Muscle layer of colon (tissue), 2 donors: ENCODE data around the gene THSD7B.

ENCODE experiments used
- H3K27ac ChIP-seq: one replicate; pipeline ENCODE4 v1.7.0; 2013; ENCODE audit warnings: low read depth, mild to moderate bottlenecking, low read length, moderate library complexity
- H3K27me3 ChIP-seq, 2 donors: one replicate each; pipeline ENCODE4 v1.7.0; 2013; ENCODE audit warnings: low read length in 2 of 2, mild to moderate bottlenecking in 2 of 2; ENCODE audit not compliant: insufficient read depth in 2 of 2, control insufficient read depth in 1 of 2
- H3K36me3 ChIP-seq: one replicate; pipeline ENCODE4 v1.7.0; 2013; ENCODE audit warnings: mild to moderate bottlenecking, low read length; ENCODE audit not compliant: insufficient read depth
- H3K4me1 ChIP-seq: one replicate; pipeline ENCODE4 v1.7.0; 2013; ENCODE audit warnings: mild to moderate bottlenecking, low read length; ENCODE audit not compliant: insufficient read depth
- H3K4me3 ChIP-seq, 2 donors: one replicate each; pipeline ENCODE4 v1.7.0; 2013; ENCODE audit warnings: low read length in 2 of 2, low read depth in 1 of 2, mild to moderate bottlenecking in 1 of 2, moderate library complexity in 1 of 2
- H3K9ac ChIP-seq: one replicate; pipeline ENCODE4 v1.7.0; 2013; ENCODE audit warnings: low read length
- H3K9me3 ChIP-seq: one replicate; pipeline ENCODE4 v1.7.0; 2013; ENCODE audit warnings: mild to moderate bottlenecking, low read length
- donor health status: abdominal sarcoma.
- donor health status: Adenocarcinoma of cecum.

Gene THSD7B

GRCh38 chr2:137590102-137590501 is 824.8 kb downstream of the THSD7B start:
- H3K9me3 ChIP-seq = no peaks in the 10 kb centered on the region
- H3K27me3 ChIP-seq = no peaks in the 10 kb centered on the region
- H3K4me1 ChIP-seq = no peaks in the 10 kb centered on the region
- no peak overlapping the region for H3K9ac ChIP-seq
- no peak overlapping the region for H3K4me3 ChIP-seq
- H3K27ac ChIP-seq = no peak overlapping the region
- no peaks in the 10 kb centered on the region for H3K36me3 ChIP-seq

GRCh38 chr2:137607722-137608318 is 842.5 kb downstream of the THSD7B start:
- H3K4me3 ChIP-seq = no peak overlapping the region

GRCh38 chr2:137638932-137639331 is 873.6 kb downstream of the THSD7B start:
- Histone ChIP-seq H3K36me3 (no peaks in the 10 kb centered on the region), H3K4me1 (no peaks in the 10 kb centered on the region), H3K9ac (no peak overlapping the region), H3K27me3 (no peaks in the 10 kb centered on the region), H3K4me3 (no peak overlapping the region), H3K9me3 (no peaks in the 10 kb centered on the region), H3K27ac (no peak overlapping the region)

More at GRCh38 chr2:137607722-137608318, 842.5 kb downstream of the THSD7B start:
- no peak overlapping the region for H3K9ac ChIP-seq
- no peaks in the 10 kb centered on the region for H3K4me1 ChIP-seq
- H3K27ac ChIP-seq = no peak overlapping the region
- no peaks in the 10 kb centered on the region for H3K36me3 ChIP-seq
- no peaks in the 10 kb centered on the region for H3K9me3 ChIP-seq
- H3K27me3 ChIP-seq = no peaks in the 10 kb centered on the region

- no peaks in the 10 kb centered on the region for H3K36me3 ChIP-seq
- no peaks in the 10 kb centered on the region for H3K4me1 ChIP-seq
- no peak overlapping the region for H3K9ac ChIP-seq
- H3K27me3 ChIP-seq = no peaks in the 10 kb centered on the region
- H3K27ac ChIP-seq = no peak overlapping the region
- no peak overlapping the region for H3K4me3 ChIP-seq
- no peaks in the 10 kb centered on the region for H3K9me3 ChIP-seq
Observed at GRCh38 chr2:137644731-137645130, 879.4 kb downstream of the THSD7B start.

- no peaks in the 10 kb centered on the region for H3K9me3 ChIP-seq
- H3K27me3 ChIP-seq = no peaks in the 10 kb centered on the region
- no peaks in the 10 kb centered on the region for H3K4me1 ChIP-seq
- no peak overlapping the region for H3K4me3 ChIP-seq
- no peak overlapping the region for H3K9ac ChIP-seq
- H3K27ac ChIP-seq = no peak overlapping the region
- no peaks in the 10 kb centered on the region for H3K36me3 ChIP-seq
Observed at GRCh38 chr2:137654046-137654445, 888.7 kb downstream of the THSD7B start.

DNA sequence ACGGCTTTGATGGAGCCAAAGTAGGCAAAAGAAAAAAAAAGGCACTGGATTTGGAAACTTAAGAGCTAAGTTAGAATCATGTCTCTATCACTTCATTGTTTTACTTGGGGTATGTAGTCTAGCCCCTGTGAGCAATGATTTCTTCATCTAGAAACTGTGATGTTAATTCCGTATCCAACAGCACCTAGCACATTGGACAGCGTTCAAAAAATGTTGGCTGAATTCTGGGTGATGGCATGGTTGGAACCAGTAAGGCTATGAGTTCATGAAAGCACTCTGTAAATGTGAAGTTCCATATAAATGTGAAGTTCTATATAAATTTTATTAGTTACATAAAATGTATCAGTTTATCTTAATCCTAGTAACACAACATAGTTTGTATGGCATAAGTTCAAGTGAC is 890.5 kb downstream of the THSD7B start:
- H3K36me3 ChIP-seq = no peaks in the 10 kb centered on the region
- H3K9ac ChIP-seq = no peak overlapping the region
- H3K27me3 ChIP-seq = no peaks in the 10 kb centered on the region
- H3K9me3 ChIP-seq = no peaks in the 10 kb centered on the region
- no peak overlapping the region for H3K4me3 ChIP-seq
- H3K4me1 ChIP-seq = no peaks in the 10 kb centered on the region
- H3K27ac ChIP-seq = no peak overlapping the region

DNA sequence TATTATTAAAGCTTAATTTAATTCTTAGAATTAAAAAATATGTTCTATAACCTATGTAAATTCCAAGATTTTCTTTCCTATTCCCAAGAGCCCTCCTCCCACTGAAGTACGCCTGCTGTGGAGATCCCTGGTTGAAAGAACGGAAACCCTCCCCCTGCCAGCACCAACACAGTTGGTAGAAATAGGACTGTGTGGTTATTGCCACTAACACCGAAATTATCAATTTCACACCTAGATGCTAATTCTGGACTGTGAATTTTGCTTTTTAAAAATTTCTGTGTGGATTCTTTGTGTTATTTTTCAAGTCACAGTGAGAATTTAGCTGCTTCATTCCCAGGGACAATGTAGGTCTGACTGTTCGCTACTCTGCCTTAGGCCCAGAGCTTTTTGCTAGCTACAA is 893.1 kb downstream of the THSD7B start:
- Histone ChIP-seq H3K27me3 (no peaks in the 10 kb centered on the region), H3K9ac (no peak overlapping the region), H3K27ac (no peak overlapping the region), H3K4me3 (no peak overlapping the region), H3K4me1 (no peaks in the 10 kb centered on the region), H3K36me3 (no peaks in the 10 kb centered on the region), H3K9me3 (no peaks in the 10 kb centered on the region)

DNA sequence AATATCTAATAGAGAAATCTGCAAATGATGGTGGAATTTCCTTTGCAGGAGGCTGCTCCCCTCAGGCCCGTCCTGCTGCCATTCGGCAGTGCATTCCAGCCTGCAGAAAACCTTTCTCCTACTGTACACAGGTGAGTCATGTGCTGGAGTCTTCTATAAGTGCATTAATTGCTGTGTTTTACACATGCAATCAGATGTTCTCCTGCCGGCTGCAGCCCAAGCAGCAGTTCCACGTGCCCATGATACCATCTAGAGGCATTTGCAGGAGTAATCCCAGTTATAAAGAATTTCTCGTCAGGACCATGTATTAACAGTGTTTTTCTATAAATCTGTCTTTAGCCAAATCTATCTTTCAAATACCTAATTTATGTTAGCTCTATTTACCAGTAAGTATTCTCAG is 894.3 kb downstream of the THSD7B start:
- no peaks in the 10 kb centered on the region for H3K27me3 ChIP-seq
- no peak overlapping the region for H3K4me3 ChIP-seq

DNA sequence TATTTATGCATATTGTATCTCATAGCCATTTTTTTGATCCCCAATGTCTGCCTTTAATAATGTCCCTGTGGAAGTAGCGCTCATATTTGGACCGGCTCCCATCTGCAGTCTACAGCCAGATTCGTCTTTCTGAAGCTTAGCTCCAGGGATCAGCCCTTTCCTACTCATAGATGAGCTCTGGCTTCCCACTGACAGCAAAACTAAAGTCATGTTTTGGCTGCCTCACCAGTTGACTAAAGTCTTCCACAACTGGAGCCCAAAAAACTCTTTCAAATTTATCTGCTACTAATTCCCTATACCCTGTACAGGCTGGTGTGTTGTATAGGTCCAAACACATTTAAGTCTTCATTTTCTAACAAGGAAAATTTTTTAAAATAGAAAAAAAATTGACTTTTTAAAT is 904.8 kb downstream of the THSD7B start:
- H3K36me3 ChIP-seq = no peaks in the 10 kb centered on the region
- H3K27ac ChIP-seq = no peak overlapping the region
- H3K27me3 ChIP-seq = no peaks in the 10 kb centered on the region
- no peaks in the 10 kb centered on the region for H3K4me1 ChIP-seq
- H3K4me3 ChIP-seq = no peak overlapping the region
- H3K9ac ChIP-seq = no peak overlapping the region
- H3K9me3 ChIP-seq = no peaks in the 10 kb centered on the region

More for the DNA sequence above, 894.3 kb downstream of the THSD7B start:
- Histone ChIP-seq H3K4me1 (no peaks in the 10 kb centered on the region), H3K9me3 (no peaks in the 10 kb centered on the region), H3K36me3 (no peaks in the 10 kb centered on the region), H3K9ac (no peak overlapping the region), H3K27ac (no peak overlapping the region)

GRCh38 chr2:137672989-137673552 is 907.7 kb downstream of the THSD7B start:
- H3K9ac ChIP-seq = no peak overlapping the region
- no peaks in the 10 kb centered on the region for H3K9me3 ChIP-seq
- H3K4me1 ChIP-seq = no peaks in the 10 kb centered on the region
- H3K4me3 ChIP-seq = no peak overlapping the region
- H3K36me3 ChIP-seq = no peaks in the 10 kb centered on the region
- no peaks in the 10 kb centered on the region for H3K27me3 ChIP-seq
- H3K27ac ChIP-seq = no peak overlapping the region

DNA sequence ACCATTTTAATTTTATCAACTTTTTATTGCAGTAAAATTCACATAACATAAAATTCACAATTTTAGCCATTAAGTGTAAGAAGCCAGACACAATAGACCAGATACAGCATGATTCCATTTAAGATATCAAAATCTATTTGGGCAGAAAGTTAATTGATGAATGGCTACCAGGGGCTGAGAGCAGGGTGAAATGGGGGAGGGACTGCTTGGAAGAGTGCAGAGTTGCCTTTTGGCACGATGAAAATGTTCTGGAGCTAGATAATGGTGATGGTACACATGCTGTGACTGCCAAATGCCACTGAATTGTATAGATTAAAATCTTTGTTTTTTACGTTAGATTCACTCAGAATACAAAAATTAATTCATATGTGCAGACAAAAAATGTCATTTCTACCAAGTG is 909.6 kb downstream of the THSD7B start:
- H3K9me3 ChIP-seq = no peaks in the 10 kb centered on the region
- no peaks in the 10 kb centered on the region for H3K4me1 ChIP-seq
- H3K9ac ChIP-seq = no peak overlapping the region
- no peak overlapping the region for H3K27ac ChIP-seq
- no peak overlapping the region for H3K4me3 ChIP-seq
- no peaks in the 10 kb centered on the region for H3K36me3 ChIP-seq
- no peaks in the 10 kb centered on the region for H3K27me3 ChIP-seq
